NT2/D1 (cell line): ENCODE data around the gene NARF.

Experiments
- DNase-seq: peaks from one replicate; pipeline ENCODE4 v3.0.0-alpha.2; 2011; ENCODE audit warnings: low read depth, low spot score
- H3K27me3 ChIP-seq: 2 replicates; pipeline ENCODE4 v1.6.0; 2011; ENCODE audit warnings: mild to moderate bottlenecking; ENCODE audit not compliant: insufficient read length, insufficient read depth
- H3K36me3 ChIP-seq: 2 replicates; pipeline ENCODE4 v1.6.1; 2011; ENCODE audit warnings: mild to moderate bottlenecking, low read length, mixed read lengths; ENCODE audit not compliant: insufficient read depth, insufficient read length
- H3K4me1 ChIP-seq: 2 replicates; pipeline ENCODE4 v1.5.1; 2011; ENCODE audit not compliant: insufficient read depth, insufficient read length
- H3K4me3 ChIP-seq: 2 replicates; pipeline ENCODE4 v1.5.1; 2011; ENCODE audit warnings: low read depth; ENCODE audit not compliant: insufficient read length
- H3K9ac ChIP-seq: 2 replicates; pipeline ENCODE4 v1.6.0; 2011; ENCODE audit warnings: low read depth; ENCODE audit not compliant: insufficient read length
- H3K9me3 ChIP-seq: 2 replicates; pipeline ENCODE4 v1.5.1; 2011; ENCODE audit warnings: mild to moderate bottlenecking, low read length; ENCODE audit not compliant: insufficient read depth
- SUZ12 ChIP-seq: IDR thresholded peaks from 2 replicates; pipeline ENCODE4 v1.6.1; 2011; ENCODE audit not compliant: insufficient read length, insufficient read depth; ENCODE audit errors: extremely low read depth
- YY1 ChIP-seq: IDR thresholded peaks from 2 replicates; pipeline ENCODE4 v1.6.1; 2011; ENCODE audit not compliant: insufficient read length, insufficient read depth
- ZNF274 ChIP-seq: IDR thresholded peaks from 2 replicates; pipeline ENCODE4 v1.6.1; 2011; ENCODE audit warnings: mild to moderate bottlenecking, low read depth, low read length

NARF gene

GRCh38 chr17:82519971-82520903, 61.7 kb downstream of the NARF start:
- DNase-seq, result no peak

GRCh38 chr17:82524540-82524939, 66.0 kb downstream of the NARF start:
- no peak overlapping the region for H3K4me3 ChIP-seq
- DNase-seq, result no peak
- no peak for TF ChIP-seq ZNF274
- no peak for TF ChIP-seq SUZ12
- no peak for TF ChIP-seq YY1
- H3K9me3 ChIP-seq, result no peaks in the 10 kb centered on the region
- peaks cover 3% of the 10 kb centered on the region for H3K4me1 ChIP-seq
- H3K27me3 ChIP-seq, result no peaks in the 10 kb centered on the region
- H3K9ac ChIP-seq, result peak overlapping the region; percentile 36
- peaks cover 8% of the 10 kb centered on the region for H3K36me3 ChIP-seq

More at GRCh38 chr17:82519971-82520903, 61.7 kb downstream of the NARF start:
- Histone ChIP-seq H3K27me3 (no peaks in the 10 kb centered on the region), H3K9me3 (no peaks in the 10 kb centered on the region; the same call in 1 of the 2 replicates), H3K4me3 (peak overlapping the region; percentile 87), H3K36me3 (peaks cover 8% of the 10 kb centered on the region), H3K9ac (peak overlapping the region; percentile 90), H3K4me1 (no peaks in the 10 kb centered on the region)
- no peak for TF ChIP-seq SUZ12
- no peak for TF ChIP-seq ZNF274
- no peak for TF ChIP-seq YY1

GRCh38 chr17:82525712-82526111, 67.2 kb downstream of the NARF start:
- Histone ChIP-seq H3K4me1 (peaks cover 3% of the 10 kb centered on the region), H3K36me3 (peaks cover 8% of the 10 kb centered on the region), H3K9ac (no peak overlapping the region), H3K9me3 (no peaks in the 10 kb centered on the region), H3K27me3 (no peaks in the 10 kb centered on the region), H3K4me3 (no peak overlapping the region)
- TF ChIP-seq YY1, result no peak
- no peak for TF ChIP-seq ZNF274
- no peak for TF ChIP-seq SUZ12
- DNase-seq, result no peak

- TF ChIP-seq ZNF274 (no peak), YY1 (no peak), SUZ12 (no peak)
- Histone ChIP-seq H3K4me1 (peaks cover 7% of the 10 kb centered on the region), H3K9ac (no peak overlapping the region), H3K27me3 (no peaks in the 10 kb centered on the region), H3K36me3 (peaks cover 12% of the 10 kb centered on the region), H3K9me3 (no peaks in the 10 kb centered on the region), H3K4me3 (no peak overlapping the region)
- DNase-seq, result no peak
Observed at GRCh38 chr17:82527898-82528297, 69.4 kb downstream of the NARF start.

GRCh38 chr17:82528484-82529265, 70.1 kb downstream of the NARF start:
- H3K27me3 ChIP-seq, result no peaks in the 10 kb centered on the region
- peaks cover 10% of the 10 kb centered on the region for H3K4me1 ChIP-seq
- peak overlapping the region; percentile 3 for H3K4me3 ChIP-seq
- H3K9ac ChIP-seq, result peak overlapping the region; percentile 12
- DNase-seq, result no peak
- no peak for TF ChIP-seq SUZ12
- TF ChIP-seq YY1, result no peak
- no peak for TF ChIP-seq ZNF274
- peaks cover 9% of the 10 kb centered on the region for H3K36me3 ChIP-seq
- no peaks in the 10 kb centered on the region for H3K9me3 ChIP-seq

- Histone ChIP-seq H3K27me3 (no peaks in the 10 kb centered on the region), H3K9ac (no peak overlapping the region), H3K9me3 (no peaks in the 10 kb centered on the region), H3K4me1 (peaks cover 18% of the 10 kb centered on the region), H3K4me3 (no peak overlapping the region), H3K36me3 (peaks cover 6% of the 10 kb centered on the region)
- TF ChIP-seq SUZ12, result no peak
- TF ChIP-seq ZNF274, result no peak
- no peak for TF ChIP-seq YY1
- no peak for DNase-seq
Observed at GRCh38 chr17:82529914-82530300, 71.4 kb downstream of the NARF start.

- no peaks in the 10 kb centered on the region for H3K9me3 ChIP-seq
- H3K9ac ChIP-seq, result no peak overlapping the region
- no peak for DNase-seq
- no peaks in the 10 kb centered on the region for H3K27me3 ChIP-seq
- TF ChIP-seq YY1 (no peak), ZNF274 (no peak), SUZ12 (no peak)
- no peak overlapping the region for H3K4me3 ChIP-seq
- H3K4me1 ChIP-seq, result peaks cover 18% of the 10 kb centered on the region
- H3K36me3 ChIP-seq, result peaks cover 3% of the 10 kb centered on the region
Observed at GRCh38 chr17:82531431-82531881, 72.9 kb downstream of the NARF start.
